ENCODE data around the gene DGKB.
A peak's percentile ranks its signal among the peaks of the same experiment; 100 is the strongest.

The DGKB gene

GRCh38 chr7:14902589-14903067 is at the start of gene DGKB:
DGKB (minus strand) TSS chr7:14902751.
- peak; percentile 36 for DNase-seq (ENCODE audit: low read depth)
- H3K4me3 ChIP-seq (ENCODE audit: low read length), result peak within 1 kb of the TSS; percentile 48
- no peak for TF ChIP-seq CTCF (conservative IDR thresholded peaks at IDR 0.05; ENCODE audit: low read length)

GRCh38 chr7:14950013-14950412 is 47.5 kb upstream of the DGKB start:
- no peak overlapping the region for H3K4me3 ChIP-seq (ENCODE audit: low read length)
- no peak for TF ChIP-seq CTCF (conservative IDR thresholded peaks at IDR 0.05; ENCODE audit: low read length)
- no peak for DNase-seq (ENCODE audit: low read depth)

- DNase-seq (ENCODE audit: low read depth), result no peak
- H3K4me3 ChIP-seq (ENCODE audit: low read length), result no peak overlapping the region
- no peak for TF ChIP-seq CTCF (conservative IDR thresholded peaks at IDR 0.05; ENCODE audit: low read length)
Observed at GRCh38 chr7:14938181-14938580, 35.6 kb upstream of the DGKB start.

GRCh38 chr7:14937581-14937980 is 35.0 kb upstream of the DGKB start:
- no peak for DNase-seq (ENCODE audit: low read depth)
- no peak overlapping the region for H3K4me3 ChIP-seq (ENCODE audit: low read length)
- no peak for TF ChIP-seq CTCF (conservative IDR thresholded peaks at IDR 0.05; ENCODE audit: low read length)

- TF ChIP-seq CTCF (conservative IDR thresholded peaks at IDR 0.05; ENCODE audit: low read length), result no peak
- peak; percentile 56 for DNase-seq (ENCODE audit: low read depth)
- H3K4me3 ChIP-seq (ENCODE audit: low read length), result no peak overlapping the region
Observed at GRCh38 chr7:14936554-14936953, 34.0 kb upstream of the DGKB start.

GRCh38 chr7:14934839-14935238 is 32.3 kb upstream of the DGKB start:
- DNase-seq (ENCODE audit: low read depth), result no peak
- no peak overlapping the region for H3K4me3 ChIP-seq (ENCODE audit: low read length)
- TF ChIP-seq CTCF (conservative IDR thresholded peaks at IDR 0.05; ENCODE audit: low read length), result no peak

- no peak overlapping the region for H3K4me3 ChIP-seq (ENCODE audit: low read length)
- DNase-seq (ENCODE audit: low read depth), result no peak
- no peak for TF ChIP-seq CTCF (conservative IDR thresholded peaks at IDR 0.05; ENCODE audit: low read length)
Observed at GRCh38 chr7:14931511-14932215, 29.1 kb upstream of the DGKB start.
